HCT116 (cell line): ENCODE results near the gene ANXA5. TPM values are rescaled to one million over a fixed set of nuclear protein-coding genes. Genes with fewer than 3 reads are reported as not detected.

Source experiments
- ATAC-seq: fragments of 200-7000 bp; cut with Tn5 transposase; 2 replicates; pipeline ENCODE4 v1.9.1; 2020; ENCODE audit warnings: mild to moderate bottlenecking, moderate library complexity
- BruUV-seq: library from RNA; stranded (reverse); fragments of 400-500 nt; replicated peaks from 2 replicates; lab custom pipeline; 2021; lab: Mats Ljungman, UMichigan
- CTCF ChIA-PET: fragments of 300-600 bp; sonication (Branson Sonifier 250); formaldehyde crosslinking; loops from one replicate; lab custom pipeline; 2021; ENCODE audit warnings: antibody characterized with exemption; lab: Charles Lee
- POLR2A ChIA-PET: fragments of 300-600, 350-600 bp; sonication (Branson Sonifier 250); formaldehyde crosslinking; loops from one replicate; lab custom pipeline; 2021; ENCODE audit warnings: antibody characterized with exemption; lab: Charles Lee
- RAD21 ChIA-PET, 2 experiments: fragments of 300-600 bp; sonication (Branson Sonifier 250); formaldehyde crosslinking; loops; one replicate each; lab custom pipeline; 2023; ENCODE audit warnings: low total read pairs in 2 of 2; ENCODE audit not compliant: uncharacterized antibody in 2 of 2, unreplicated experiment in 2 of 2, low non-redundant PET in 1 of 2; lab: Charles Lee
- DNase-seq: peaks from one replicate; pipeline ENCODE4 v3.0.0-alpha.2; 2010; ENCODE audit warnings: low read depth, low spot score
- H2AFZ ChIP-seq: fragments of 200-600 bp; shearing (Covaris generic), sonication (generic); 2 replicates; pipeline ENCODE4 v1.6.1; 2017; ENCODE audit warnings: low read depth, mixed run types, mixed read lengths, antibody characterized with exemption, low read length; ENCODE audit not compliant: poor library complexity, severe bottlenecking
- H3K27ac ChIP-seq: 2 replicates; pipeline ENCODE4 v1.5.1; 2012; ENCODE audit warnings: low read depth, low read length
- H3K27me3 ChIP-seq: fragments of 200-600 bp; sonication (generic); 2 replicates; pipeline ENCODE4 v1.6.1; 2016; ENCODE audit warnings: mixed run types, low read length, mixed read lengths; ENCODE audit not compliant: insufficient read depth
- H3K36me3 ChIP-seq, 2 experiments: fragments of 200-500 bp in 1 of 2; fragments of 200-600 bp in 1 of 2; sonication (Bioruptor generic) in 1 of 2; sonication (generic) in 1 of 2; 2 replicates each; pipeline versions ENCODE4 v1.5.1 to v1.6.1; 2014 to 2016; ENCODE audit warnings: low read length in 2 of 2, inconsistent platforms in 1 of 2, mixed read lengths in 1 of 2, mixed run types in 1 of 2; ENCODE audit not compliant: insufficient read depth in 2 of 2, control insufficient read depth in 1 of 2
- H3K4me1 ChIP-seq, 2 experiments: fragments of 200-600 bp in 1 of 2; sonication (generic) in 1 of 2; 2 replicates each; pipeline versions ENCODE4 v1.5.1 to v1.6.1; 2012 to 2017; ENCODE audit warnings: low read length in 2 of 2, inconsistent platforms in 1 of 2, mild to moderate bottlenecking in 1 of 2, mixed read lengths in 1 of 2, mixed run types in 1 of 2, moderate library complexity in 1 of 2; ENCODE audit not compliant: insufficient read depth in 2 of 2, control insufficient read depth in 1 of 2
- H3K4me2 ChIP-seq: fragments of 200-600 bp; sonication (generic); 2 replicates; pipeline ENCODE4 v1.6.1; 2017; ENCODE audit warnings: mixed run types, low read length, mixed read lengths
- H3K4me3 ChIP-seq, 2 experiments: fragments of 200-600 bp in 1 of 2; sonication (generic) in 1 of 2; replicated peaks in 1 of 2; 2 replicates each; pipeline ENCODE4 v1.5.1; 2011 to 2016; ENCODE audit warnings: low read length in 2 of 2, control low read depth in 1 of 2, low read depth in 1 of 2, mild to moderate bottlenecking in 1 of 2, mixed read lengths in 1 of 2, mixed run types in 1 of 2
- H3K79me2 ChIP-seq: fragments of 200-600 bp; sonication (generic); 2 replicates; pipeline ENCODE4 v1.6.1; 2017; ENCODE audit warnings: mild to moderate bottlenecking, mixed run types, low read length, moderate library complexity, mixed read lengths; ENCODE audit not compliant: insufficient read depth
- H3K9ac ChIP-seq: fragments of 200-600 bp; sonication (generic); 2 replicates; pipeline ENCODE4 v1.6.1; 2016; ENCODE audit warnings: low read length, mixed read lengths
- H3K9me2 ChIP-seq: fragments of 200-600 bp; sonication (generic), shearing (Covaris generic); 2 replicates; pipeline ENCODE4 v1.6.1; 2017; ENCODE audit warnings: mixed run types, mild to moderate bottlenecking, moderate library complexity; ENCODE audit not compliant: insufficient read depth
- H3K9me3 ChIP-seq, 2 experiments: fragments of 200-500 bp in 1 of 2; fragments of 200-600 bp in 1 of 2; sonication (Bioruptor generic) in 1 of 2; sonication (generic) in 1 of 2; 2 replicates each; pipeline ENCODE4 v1.6.1; 2014 to 2017; ENCODE audit warnings: low read length in 2 of 2, mixed read lengths in 2 of 2, inconsistent platforms in 1 of 2, low read depth in 1 of 2, mild to moderate bottlenecking in 1 of 2, mixed run types in 1 of 2, moderate library complexity in 1 of 2; ENCODE audit not compliant: control insufficient read depth in 1 of 2, insufficient read depth in 1 of 2
- H4K20me1 ChIP-seq: fragments of 200-600 bp; sonication (generic), shearing (Covaris generic); 2 replicates; pipeline ENCODE4 v1.6.1; 2017; ENCODE audit warnings: mixed run types, mild to moderate bottlenecking, moderate library complexity; ENCODE audit not compliant: insufficient read depth
- ATF3 ChIP-seq: IDR thresholded peaks from 2 replicates; pipeline ENCODE4 v1.6.1; 2012
- CTCF ChIP-seq, 3 experiments: fragments of 200-600 bp in 1 of 3; sonication (generic) in 1 of 3; IDR thresholded peaks in 2 of 3; conservative IDR thresholded peaks in 1 of 3; 2 replicates each; pipeline ENCODE4 v1.5.1; 2012 to 2017; ENCODE audit warnings: low read depth in 2 of 3, low read length in 2 of 3, antibody characterized with exemption in 1 of 3, borderline replicate concordance in 1 of 3, control low read depth in 1 of 3, mild to moderate bottlenecking in 1 of 3, mixed read lengths in 1 of 3, mixed run types in 1 of 3, moderate library complexity in 1 of 3; ENCODE audit not compliant: insufficient read depth in 1 of 3
- EZH2 ChIP-seq: fragments of 200-600 bp; sonication (generic); IDR thresholded peaks from 2 replicates; pipeline ENCODE4 v1.6.1; 2017; ENCODE audit warnings: antibody characterized with exemption, mixed run types
- POLR2AphosphoS5 ChIP-seq: IDR thresholded peaks from 2 replicates; pipeline ENCODE4 v1.6.1; 2011; ENCODE audit warnings: mild to moderate bottlenecking, low read depth, low read length, moderate library complexity
- SIN3A ChIP-seq: IDR thresholded peaks from 2 replicates; pipeline ENCODE4 v1.6.1; 2012; ENCODE audit warnings: low read depth
- ZBTB33 ChIP-seq: IDR thresholded peaks from 2 replicates; pipeline ENCODE4 v1.6.1; 2011; ENCODE audit warnings: mild to moderate bottlenecking, low read length, moderate library complexity; ENCODE audit not compliant: insufficient replicate concordance; ENCODE audit errors: extremely low read depth
- intact Hi-C: fragments of 100-400 bp; cut with micrococcal nuclease; formaldehyde crosslinking; loops from 2 replicates; pipeline ENCODE4 v1.10.0; 2022
- total RNA-seq: library from RNA; stranded (reverse); gene quantifications from one replicate; pipeline ENCODE4 v1.2.1, GENCODE V29; 2021; ENCODE audit not compliant: unreplicated experiment

ANXA5 gene
- total RNA-seq, 1 experiment from 2014 or later: 186 TPM

DNA sequence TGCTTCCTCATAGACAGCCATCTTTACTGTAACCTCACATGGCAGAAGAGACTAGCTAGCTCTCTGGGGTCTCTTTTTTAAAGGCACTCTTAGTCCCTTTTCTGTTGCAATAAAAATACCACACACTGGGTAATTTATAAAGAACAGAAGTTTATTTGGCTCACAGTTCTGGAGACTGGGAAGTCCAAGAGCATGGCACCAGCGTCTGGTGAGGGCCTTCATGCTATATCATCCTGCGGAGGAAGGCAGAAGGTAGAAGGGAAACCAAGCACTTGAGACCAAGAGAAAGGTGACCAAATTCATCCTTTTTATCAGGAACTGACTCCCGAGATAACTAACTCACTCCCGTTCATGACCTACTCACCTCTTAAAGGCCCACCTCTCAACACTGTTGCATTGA lies 5.4 kb upstream of the ANXA5 start:
- Histone ChIP-seq H3K79me2 (no peaks in the 10 kb centered on the region), H3K36me3 (no peaks in the 10 kb centered on the region), H3K9ac (no peak overlapping the region), H3K9me3 (no peaks in the 10 kb centered on the region), H3K9me2 (no peaks in the 10 kb centered on the region), H3K4me1 (peaks cover 13 to 18% of the 10 kb centered on the region in 2 experiments), H3K4me2 (no peak overlapping the region), H4K20me1 (no peaks in the 10 kb centered on the region), H3K27me3 (no peaks in the 10 kb centered on the region), H3K27ac (no peak overlapping the region), H2AFZ (no peak overlapping the region), H3K4me3 (no peak overlapping the region)
- DNase-seq (no peak), ATAC-seq (no peak)
- intact Hi-C loops: no loop called here
- TF ChIP-seq ATF3: no peak
- TF ChIP-seq ZBTB33: no peak
- no peak for TF ChIP-seq POLR2AphosphoS5
- no peak for TF ChIP-seq CTCF (IDR thresholded peaks at IDR 0.05 in 2 of 3, conservative IDR thresholded peaks at IDR 0.05 in 1 of 3; ENCODE audit: borderline replicate concordance in 1 of 3, insufficient read depth in 1 of 3, low read depth in 2 of 3, low read length in 2 of 3)
- TF ChIP-seq SIN3A: no peak
- TF ChIP-seq EZH2: no peak
- ChIA-PET CTCF (no interaction called here), POLR2A (no interaction called here), RAD21 (no interaction called here)
- BruUV-seq: no TSS peak
